ENCODE measurements around the gene TMIGD1.

GRCh38 chr17:30308406-30308805, 25.5 kb downstream of the TMIGD1 start:
- TF ChIP-seq POLR2A (IDR thresholded peaks at IDR 0.05) = no peak
- no peak for TF ChIP-seq CTCF (IDR thresholded peaks at IDR 0.05 in 8 of 11, conservative IDR thresholded peaks at IDR 0.05 in 3 of 11)
